Measurements from ENCODE around the gene DCTPP1. TPM values are rescaled to one million over a fixed set of nuclear protein-coding genes. Genes with fewer than 3 reads are reported as not detected.

The DCTPP1 gene
- total and polyA plus RNA-seq, 2 donors (not counting 3 experiments of a cell fraction or from before 2014, with no cell fraction given) = 68.0 to 88.6 TPM

DNA sequence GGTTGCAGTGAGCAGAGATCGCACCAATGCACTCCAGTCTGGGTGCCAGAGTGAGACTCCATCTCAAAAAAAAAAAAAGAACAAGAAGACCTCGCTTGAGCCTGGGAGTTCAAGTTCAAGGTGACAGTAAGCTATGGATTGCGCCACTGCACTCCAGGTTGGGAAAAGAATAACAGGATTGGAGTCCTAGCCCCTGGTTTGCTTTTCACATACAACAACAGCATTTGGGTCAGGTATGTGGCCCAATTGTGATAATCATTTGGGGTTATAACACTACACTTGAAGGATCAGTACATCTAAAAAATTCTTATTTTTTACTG, 19.2 kb upstream of the DCTPP1 start:
- TF ChIP-seq POLR2A (IDR thresholded peaks at IDR 0.05; ENCODE audit: low read depth, low read length) (no peak), JUN (IDR thresholded peaks at IDR 0.05; ENCODE audit: borderline replicate concordance, insufficient read depth, insufficient read length, low read depth) (no peak), GATA2 (IDR thresholded peaks at IDR 0.05; ENCODE audit: insufficient read depth, insufficient read length, low read depth, low read length) (no peak), MYC (IDR thresholded peaks at IDR 0.05; ENCODE audit: low read depth, low read length) (no peak), POLR2AphosphoS5 (IDR thresholded peaks at IDR 0.05; ENCODE audit: insufficient read depth, low read depth, low read length) (no peak), EZH2 (IDR thresholded peaks at IDR 0.05; ENCODE audit: borderline replicate concordance, low read depth, low read length, severe bottlenecking) (no peak), FOS (IDR thresholded peaks at IDR 0.05; ENCODE audit: borderline replicate concordance, insufficient read depth, low read length) (no peak)
- TF ChIP-seq, protein P1, sequence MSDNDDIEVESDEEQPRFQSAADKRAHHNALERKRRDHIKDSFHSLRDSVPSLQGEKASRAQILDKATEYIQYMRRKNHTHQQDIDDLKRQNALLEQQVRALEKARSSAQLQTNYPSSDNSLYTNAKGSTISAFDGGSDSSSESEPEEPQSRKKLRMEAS (IDR thresholded peaks at IDR 0.05; ENCODE audit: insufficient read depth, insufficient read length) = no peak
- TF ChIP-seq, protein P2, sequence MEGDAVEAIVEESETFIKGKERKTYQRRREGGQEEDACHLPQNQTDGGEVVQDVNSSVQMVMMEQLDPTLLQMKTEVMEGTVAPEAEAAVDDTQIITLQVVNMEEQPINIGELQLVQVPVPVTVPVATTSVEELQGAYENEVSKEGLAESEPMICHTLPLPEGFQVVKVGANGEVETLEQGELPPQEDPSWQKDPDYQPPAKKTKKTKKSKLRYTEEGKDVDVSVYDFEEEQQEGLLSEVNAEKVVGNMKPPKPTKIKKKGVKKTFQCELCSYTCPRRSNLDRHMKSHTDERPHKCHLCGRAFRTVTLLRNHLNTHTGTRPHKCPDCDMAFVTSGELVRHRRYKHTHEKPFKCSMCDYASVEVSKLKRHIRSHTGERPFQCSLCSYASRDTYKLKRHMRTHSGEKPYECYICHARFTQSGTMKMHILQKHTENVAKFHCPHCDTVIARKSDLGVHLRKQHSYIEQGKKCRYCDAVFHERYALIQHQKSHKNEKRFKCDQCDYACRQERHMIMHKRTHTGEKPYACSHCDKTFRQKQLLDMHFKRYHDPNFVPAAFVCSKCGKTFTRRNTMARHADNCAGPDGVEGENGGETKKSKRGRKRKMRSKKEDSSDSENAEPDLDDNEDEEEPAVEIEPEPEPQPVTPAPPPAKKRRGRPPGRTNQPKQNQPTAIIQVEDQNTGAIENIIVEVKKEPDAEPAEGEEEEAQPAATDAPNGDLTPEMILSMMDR (IDR thresholded peaks at IDR 0.05; ENCODE audit: extremely low read depth in 1 of 2, insufficient read depth in 1 of 2, low read depth in 1 of 2, low read length in 2 of 2) = no peak
- no TSS peak for BruUV-seq (replicated peaks)
- no peaks in the 10 kb centered on the region for H3K27me3 ChIP-seq (ENCODE audit: control insufficient read depth in 2 of 2, insufficient read depth in 2 of 2, low read length in 2 of 2)
- no peaks in the 10 kb centered on the region for H4K20me1 ChIP-seq (replicated peaks; ENCODE audit: control insufficient read depth, extremely low read depth, insufficient read depth, low read length)
- H3K4me2 ChIP-seq (ENCODE audit: insufficient read depth, low read length) = no peak overlapping the region
- intact Hi-C loops (cut with micrococcal nuclease) (loop anchor here (1.0 to 5.0 kb wide), 6 partner anchors 43 to 243 kb away; partner anchors contain the start of gene ZNF768), dilution Hi-C loops (cut with MboI; ENCODE audit: extremely low pct_ligation_motif_present, low sequenced_read_pairs) (no loop called here)
- no peaks in the 10 kb centered on the region for H3K9me3 ChIP-seq (replicated peaks; ENCODE audit: control insufficient read depth, insufficient read depth, low read length)
- no peaks in the 10 kb centered on the region for H3K9me1 ChIP-seq (replicated peaks; ENCODE audit: control insufficient read depth, extremely low read depth, insufficient read depth, low read length)
- no peak overlapping the region for H3K4me3 ChIP-seq (replicated peaks in 1 of 3; ENCODE audit: insufficient read depth in 1 of 3, low read depth in 1 of 3, low read length in 3 of 3)
- H3K4me1 ChIP-seq (ENCODE audit: control insufficient read depth, extremely low read depth, insufficient read depth, low read length) = peaks cover 11% of the 10 kb centered on the region
- H3K27ac ChIP-seq (ENCODE audit: insufficient read depth, low read depth, low read length) = no peak overlapping the region
- no peaks in the 10 kb centered on the region for H3K36me3 ChIP-seq (ENCODE audit: control insufficient read depth in 2 of 2, extremely low read depth in 1 of 2, insufficient read depth in 2 of 2, low read length in 2 of 2)
- ChIA-PET CTCF (interaction anchor here (0.8 to 5.7 kb wide), 14 partner anchors 20 to 246 kb away, joined by 3 to 47 read pairs (median 5); partner anchors contain the start of genes ZNF689 and ZNF747), POLR2A (no interaction called here)
- no peak for DNase-seq (ENCODE audit: low read depth, low spot score)
- H2AFZ ChIP-seq (ENCODE audit: low read depth, low read length) = no peak overlapping the region
- FAIRE-seq = no peak
- peaks cover 11% of the 10 kb centered on the region for H3K79me2 ChIP-seq (ENCODE audit: control insufficient read depth, insufficient read depth, low read length)
- no peak overlapping the region for H3K9ac ChIP-seq (replicated peaks; ENCODE audit: extremely low read depth, insufficient read depth, low read length)

Data from endothelial cell of umbilical vein (primary cell).